GM23338 (cell line): ENCODE measurements around the gene MAVS. TPM values are rescaled to one million over a fixed set of nuclear protein-coding genes. Genes with fewer than 3 reads are reported as not detected.

ENCODE experiments used
- ATAC-seq: fragments of 200-7000 bp; cut with Tn5 transposase; 3 replicates; pipeline ENCODE4 v1.9.1; 2020
- DNase-seq: peaks from one replicate; pipeline ENCODE4 v3.0.0-alpha.2; 2015; ENCODE audit warnings: low spot score
- H2AFZ ChIP-seq: fragments of 200-600 bp; sonication (generic); 2 replicates; pipeline ENCODE4 v1.8.0; 2016; ENCODE audit warnings: antibody characterized with exemption, mild to moderate bottlenecking, moderate library complexity
- H3F3A ChIP-seq: fragments of 200-600 bp; sonication (generic); replicated peaks from 2 replicates; pipeline ENCODE4 v1.8.0; 2017; ENCODE audit warnings: antibody characterized with exemption, mixed run types, low read depth
- H3K27ac ChIP-seq: fragments of 200-600 bp; sonication (generic); 2 replicates; pipeline ENCODE4 v1.6.1; 2016; ENCODE audit warnings: low read depth
- H3K27me3 ChIP-seq: fragments of 200-600 bp; sonication (generic); 2 replicates; pipeline ENCODE4 v1.8.0; 2016; ENCODE audit warnings: mild to moderate bottlenecking, mixed run types, moderate library complexity; ENCODE audit not compliant: insufficient read depth
- H3K36me3 ChIP-seq: fragments of 200-600 bp; sonication (generic); 2 replicates; pipeline ENCODE4 v1.8.0; 2016; ENCODE audit warnings: mild to moderate bottlenecking; ENCODE audit not compliant: insufficient read depth
- H3K4me1 ChIP-seq: fragments of 200-600 bp; sonication (generic); 2 replicates; pipeline ENCODE4 v1.8.0; 2016; ENCODE audit warnings: mild to moderate bottlenecking, moderate library complexity; ENCODE audit not compliant: insufficient read depth
- H3K4me2 ChIP-seq: fragments of 200-600 bp; sonication (generic); 2 replicates; pipeline ENCODE4 v1.7.1; 2017; ENCODE audit warnings: mixed run types
- H3K4me3 ChIP-seq: fragments of 200-600 bp; sonication (generic); 2 replicates; pipeline ENCODE4 v1.6.1; 2016; ENCODE audit warnings: mixed run types
- H3K79me2 ChIP-seq: fragments of 200-600 bp; sonication (generic); replicated peaks from 2 replicates; pipeline ENCODE4 v1.8.0; 2017; ENCODE audit warnings: mild to moderate bottlenecking; ENCODE audit not compliant: insufficient read depth
- H3K9me2 ChIP-seq: fragments of 200-600 bp; sonication (generic); 2 replicates; pipeline ENCODE4 v1.8.0; 2017; ENCODE audit not compliant: insufficient read depth
- H4K20me1 ChIP-seq: fragments of 200-600 bp; sonication (generic); replicated peaks from 2 replicates; pipeline ENCODE4 v1.8.0; 2017; ENCODE audit warnings: mild to moderate bottlenecking; ENCODE audit not compliant: insufficient read depth
- H3K27ac Mint-ChIP-seq: 2 replicates; pipeline ENCODE4 v1.8.0; 2020; ENCODE audit warnings: inconsistent platforms, mild to moderate bottlenecking, moderate library complexity, mixed read lengths
- H3K27me3 Mint-ChIP-seq: 3 replicates; pipeline ENCODE4 v1.8.0; 2022; ENCODE audit warnings: low read depth, mild to moderate bottlenecking, moderate library complexity, mixed read lengths, inconsistent platforms; ENCODE audit not compliant: insufficient read depth, poor library complexity
- H3K36me3 Mint-ChIP-seq: 3 replicates; pipeline ENCODE4 v1.8.0; 2021; ENCODE audit warnings: low read depth, mild to moderate bottlenecking, inconsistent platforms, moderate library complexity, mixed read lengths
- H3K4me1 Mint-ChIP-seq: 3 replicates; pipeline ENCODE4 v1.8.0; 2020; ENCODE audit warnings: mild to moderate bottlenecking, inconsistent platforms, mixed read lengths
- H3K4me3 Mint-ChIP-seq: 3 replicates; pipeline ENCODE4 v1.8.0; 2021; ENCODE audit warnings: moderate library complexity, mild to moderate bottlenecking, inconsistent platforms, mixed read lengths
- H3K9me3 Mint-ChIP-seq: 3 replicates; pipeline ENCODE4 v1.8.0; 2020; ENCODE audit warnings: moderate library complexity, mild to moderate bottlenecking, inconsistent platforms, mixed read lengths
- CREB1 ChIP-seq: fragments of 250-450 bp; sonication (Bioruptor Pico); IDR thresholded peaks from 2 replicates; pipeline ENCODE4 v1.5.0; 2020; ENCODE audit warnings: low read depth, mild to moderate bottlenecking, moderate library complexity
- EZH2 ChIP-seq: fragments of 200-600 bp; sonication (generic); IDR thresholded peaks from one replicate; pipeline ENCODE4 v1.8.0; 2017; ENCODE audit warnings: antibody characterized with exemption, mild to moderate bottlenecking, low read depth; ENCODE audit not compliant: unreplicated experiment
- EZH2phosphoT487 ChIP-seq: fragments of 200-600 bp; sonication (generic); IDR thresholded peaks from one replicate; pipeline ENCODE4 v1.8.1; 2018; ENCODE audit warnings: antibody characterized with exemption; ENCODE audit not compliant: unreplicated experiment
- JUNB ChIP-seq: IDR thresholded peaks from one replicate; pipeline ENCODE4 v1.6.1; 2016; ENCODE audit warnings: antibody characterized with exemption; ENCODE audit not compliant: unreplicated experiment
- NANOG ChIP-seq: IDR thresholded peaks from 2 replicates; pipeline ENCODE4 v1.6.1; 2016; ENCODE audit warnings: antibody characterized with exemption, borderline replicate concordance
- POLR2AphosphoS5 ChIP-seq: IDR thresholded peaks from 2 replicates; pipeline ENCODE4 v1.6.1; 2016; ENCODE audit warnings: antibody characterized with exemption, low read depth
- STAT1 ChIP-seq: IDR thresholded peaks from one replicate; pipeline ENCODE4 v1.6.1; 2016; ENCODE audit warnings: antibody characterized with exemption; ENCODE audit not compliant: unreplicated experiment
- ZNF114 ChIP-seq: fragments of 250-450 bp; sonication (Bioruptor Pico); IDR thresholded peaks from 2 replicates; pipeline ENCODE4 v1.5.0; 2020; ENCODE audit warnings: mild to moderate bottlenecking, moderate library complexity
- ZNF331 ChIP-seq: fragments of 250-450 bp; sonication (Bioruptor Pico); IDR thresholded peaks from 2 replicates; pipeline ENCODE4 v1.5.0; 2020; ENCODE audit warnings: low read depth, mild to moderate bottlenecking, moderate library complexity
- polyA plus RNA-seq: library from polyadenylated mRNA; unstranded; fragments of >200 nt; fragmentation: Nextera tagmentation; extraction: Ambion mirVana; gene quantifications from 2 replicates; pipeline ENCODE4 v1.2.1, GENCODE V29; 2016
- total RNA-seq: library from RNA; depleted of rRNA; stranded (reverse); fragments of >200 nt; shearing (Covaris generic); gene quantifications from 2 replicates; pipeline ENCODE4 v1.2.3, GENCODE V29; 2014
- TF ChIP-seq, protein P1 (sequence below): IDR thresholded peaks from one replicate; pipeline ENCODE4 v1.6.1; 2018; ENCODE audit warnings: antibody characterized with exemption; ENCODE audit not compliant: unreplicated experiment
- TF ChIP-seq, protein P2 (sequence below): IDR thresholded peaks from 2 replicates; pipeline ENCODE4 v1.6.1; 2016; ENCODE audit warnings: antibody characterized with exemption
- TF ChIP-seq, protein P3 (sequence below), 2 experiments: fragments of 200-600 bp in 1 of 2; sonication (generic) in 1 of 2; conservative IDR thresholded peaks; 2 replicates each; pipeline versions ENCODE4 v1.5.1 to v1.6.1; 2016 to 2017; ENCODE audit warnings: antibody characterized with exemption in 2 of 2, low read depth in 2 of 2, mild to moderate bottlenecking in 2 of 2, moderate library complexity in 1 of 2
- TF ChIP-seq, protein P4 (sequence below): fragments of 250-450 bp; sonication (Bioruptor Pico); IDR thresholded peaks from 2 replicates; pipeline ENCODE4 v1.5.0; 2020; ENCODE audit warnings: mild to moderate bottlenecking, moderate library complexity

MAVS gene
- total and polyA plus RNA-seq, 2 experiments from 2014 or later, result 5.2 to 21.8 TPM

DNA sequence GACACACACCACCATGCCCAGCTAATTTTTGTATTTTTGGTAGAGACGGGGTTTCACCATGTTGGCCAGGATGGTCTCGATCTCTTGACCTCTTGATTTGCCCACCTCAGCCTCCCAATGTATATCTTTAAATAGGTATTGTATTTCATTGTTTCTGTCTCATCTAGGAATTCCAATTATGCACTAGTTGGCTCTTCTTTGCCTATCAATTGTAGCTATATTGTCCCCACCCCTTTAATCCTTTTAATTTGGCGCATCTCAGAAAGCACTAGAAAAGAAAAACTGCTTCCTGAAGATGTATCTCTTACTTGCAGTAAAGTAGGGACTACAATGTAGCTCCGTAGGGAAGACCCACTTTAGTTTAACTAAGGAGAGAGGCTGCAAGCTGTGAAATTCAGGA, 10.5 kb upstream of the MAVS start:
- Histone ChIP-seq H3K4me1 (peaks cover 4% of the 10 kb centered on the region; the same call in 1 of the 2 replicates), H3K9me2 (no peaks in the 10 kb centered on the region), H4K20me1 (no peaks in the 10 kb centered on the region), H3K27me3 (no peaks in the 10 kb centered on the region), H2AFZ (no peak overlapping the region), H3K4me3 (no peak overlapping the region), H3K79me2 (no peaks in the 10 kb centered on the region), H3K4me2 (no peak overlapping the region), H3K27ac (no peak overlapping the region), H3F3A (no peaks in the 10 kb centered on the region), H3K36me3 (no peaks in the 10 kb centered on the region)
- H3K4me1 Mint-ChIP-seq, result peaks cover 6% of the 10 kb centered on the region
- H3K27me3 Mint-ChIP-seq, result peaks cover 2% of the 10 kb centered on the region
- no peak overlapping the region; the same call in 1 of the 2 replicates for H3K27ac Mint-ChIP-seq
- H3K9me3 Mint-ChIP-seq, result no peaks in the 10 kb centered on the region; the same call in 2 of the 3 replicates
- TF ChIP-seq ZNF114 (CRISPR knock-in tag), result no peak
- TF ChIP-seq NANOG, result no peak
- TF ChIP-seq POLR2AphosphoS5, result no peak
- TF ChIP-seq ZNF331 (CRISPR knock-in tag), result no peak
- TF ChIP-seq EZH2, result no peak
- TF ChIP-seq, protein P1, sequence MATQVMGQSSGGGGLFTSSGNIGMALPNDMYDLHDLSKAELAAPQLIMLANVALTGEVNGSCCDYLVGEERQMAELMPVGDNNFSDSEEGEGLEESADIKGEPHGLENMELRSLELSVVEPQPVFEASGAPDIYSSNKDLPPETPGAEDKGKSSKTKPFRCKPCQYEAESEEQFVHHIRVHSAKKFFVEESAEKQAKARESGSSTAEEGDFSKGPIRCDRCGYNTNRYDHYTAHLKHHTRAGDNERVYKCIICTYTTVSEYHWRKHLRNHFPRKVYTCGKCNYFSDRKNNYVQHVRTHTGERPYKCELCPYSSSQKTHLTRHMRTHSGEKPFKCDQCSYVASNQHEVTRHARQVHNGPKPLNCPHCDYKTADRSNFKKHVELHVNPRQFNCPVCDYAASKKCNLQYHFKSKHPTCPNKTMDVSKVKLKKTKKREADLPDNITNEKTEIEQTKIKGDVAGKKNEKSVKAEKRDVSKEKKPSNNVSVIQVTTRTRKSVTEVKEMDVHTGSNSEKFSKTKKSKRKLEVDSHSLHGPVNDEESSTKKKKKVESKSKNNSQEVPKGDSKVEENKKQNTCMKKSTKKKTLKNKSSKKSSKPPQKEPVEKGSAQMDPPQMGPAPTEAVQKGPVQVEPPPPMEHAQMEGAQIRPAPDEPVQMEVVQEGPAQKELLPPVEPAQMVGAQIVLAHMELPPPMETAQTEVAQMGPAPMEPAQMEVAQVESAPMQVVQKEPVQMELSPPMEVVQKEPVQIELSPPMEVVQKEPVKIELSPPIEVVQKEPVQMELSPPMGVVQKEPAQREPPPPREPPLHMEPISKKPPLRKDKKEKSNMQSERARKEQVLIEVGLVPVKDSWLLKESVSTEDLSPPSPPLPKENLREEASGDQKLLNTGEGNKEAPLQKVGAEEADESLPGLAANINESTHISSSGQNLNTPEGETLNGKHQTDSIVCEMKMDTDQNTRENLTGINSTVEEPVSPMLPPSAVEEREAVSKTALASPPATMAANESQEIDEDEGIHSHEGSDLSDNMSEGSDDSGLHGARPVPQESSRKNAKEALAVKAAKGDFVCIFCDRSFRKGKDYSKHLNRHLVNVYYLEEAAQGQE, result no peak
- TF ChIP-seq STAT1, result no peak
- TF ChIP-seq EZH2phosphoT487, result no peak
- TF ChIP-seq, protein P2, sequence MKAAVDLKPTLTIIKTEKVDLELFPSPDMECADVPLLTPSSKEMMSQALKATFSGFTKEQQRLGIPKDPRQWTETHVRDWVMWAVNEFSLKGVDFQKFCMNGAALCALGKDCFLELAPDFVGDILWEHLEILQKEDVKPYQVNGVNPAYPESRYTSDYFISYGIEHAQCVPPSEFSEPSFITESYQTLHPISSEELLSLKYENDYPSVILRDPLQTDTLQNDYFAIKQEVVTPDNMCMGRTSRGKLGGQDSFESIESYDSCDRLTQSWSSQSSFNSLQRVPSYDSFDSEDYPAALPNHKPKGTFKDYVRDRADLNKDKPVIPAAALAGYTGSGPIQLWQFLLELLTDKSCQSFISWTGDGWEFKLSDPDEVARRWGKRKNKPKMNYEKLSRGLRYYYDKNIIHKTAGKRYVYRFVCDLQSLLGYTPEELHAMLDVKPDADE, result no peak
- TF ChIP-seq, protein P3, sequence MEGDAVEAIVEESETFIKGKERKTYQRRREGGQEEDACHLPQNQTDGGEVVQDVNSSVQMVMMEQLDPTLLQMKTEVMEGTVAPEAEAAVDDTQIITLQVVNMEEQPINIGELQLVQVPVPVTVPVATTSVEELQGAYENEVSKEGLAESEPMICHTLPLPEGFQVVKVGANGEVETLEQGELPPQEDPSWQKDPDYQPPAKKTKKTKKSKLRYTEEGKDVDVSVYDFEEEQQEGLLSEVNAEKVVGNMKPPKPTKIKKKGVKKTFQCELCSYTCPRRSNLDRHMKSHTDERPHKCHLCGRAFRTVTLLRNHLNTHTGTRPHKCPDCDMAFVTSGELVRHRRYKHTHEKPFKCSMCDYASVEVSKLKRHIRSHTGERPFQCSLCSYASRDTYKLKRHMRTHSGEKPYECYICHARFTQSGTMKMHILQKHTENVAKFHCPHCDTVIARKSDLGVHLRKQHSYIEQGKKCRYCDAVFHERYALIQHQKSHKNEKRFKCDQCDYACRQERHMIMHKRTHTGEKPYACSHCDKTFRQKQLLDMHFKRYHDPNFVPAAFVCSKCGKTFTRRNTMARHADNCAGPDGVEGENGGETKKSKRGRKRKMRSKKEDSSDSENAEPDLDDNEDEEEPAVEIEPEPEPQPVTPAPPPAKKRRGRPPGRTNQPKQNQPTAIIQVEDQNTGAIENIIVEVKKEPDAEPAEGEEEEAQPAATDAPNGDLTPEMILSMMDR (conservative IDR thresholded peaks at IDR 0.05; ENCODE audit: low read depth in 2 of 2), result no peak
- no peak for TF ChIP-seq JUNB
- no peak for TF ChIP-seq CREB1 (CRISPR knock-in tag)
- TF ChIP-seq, protein P4, sequence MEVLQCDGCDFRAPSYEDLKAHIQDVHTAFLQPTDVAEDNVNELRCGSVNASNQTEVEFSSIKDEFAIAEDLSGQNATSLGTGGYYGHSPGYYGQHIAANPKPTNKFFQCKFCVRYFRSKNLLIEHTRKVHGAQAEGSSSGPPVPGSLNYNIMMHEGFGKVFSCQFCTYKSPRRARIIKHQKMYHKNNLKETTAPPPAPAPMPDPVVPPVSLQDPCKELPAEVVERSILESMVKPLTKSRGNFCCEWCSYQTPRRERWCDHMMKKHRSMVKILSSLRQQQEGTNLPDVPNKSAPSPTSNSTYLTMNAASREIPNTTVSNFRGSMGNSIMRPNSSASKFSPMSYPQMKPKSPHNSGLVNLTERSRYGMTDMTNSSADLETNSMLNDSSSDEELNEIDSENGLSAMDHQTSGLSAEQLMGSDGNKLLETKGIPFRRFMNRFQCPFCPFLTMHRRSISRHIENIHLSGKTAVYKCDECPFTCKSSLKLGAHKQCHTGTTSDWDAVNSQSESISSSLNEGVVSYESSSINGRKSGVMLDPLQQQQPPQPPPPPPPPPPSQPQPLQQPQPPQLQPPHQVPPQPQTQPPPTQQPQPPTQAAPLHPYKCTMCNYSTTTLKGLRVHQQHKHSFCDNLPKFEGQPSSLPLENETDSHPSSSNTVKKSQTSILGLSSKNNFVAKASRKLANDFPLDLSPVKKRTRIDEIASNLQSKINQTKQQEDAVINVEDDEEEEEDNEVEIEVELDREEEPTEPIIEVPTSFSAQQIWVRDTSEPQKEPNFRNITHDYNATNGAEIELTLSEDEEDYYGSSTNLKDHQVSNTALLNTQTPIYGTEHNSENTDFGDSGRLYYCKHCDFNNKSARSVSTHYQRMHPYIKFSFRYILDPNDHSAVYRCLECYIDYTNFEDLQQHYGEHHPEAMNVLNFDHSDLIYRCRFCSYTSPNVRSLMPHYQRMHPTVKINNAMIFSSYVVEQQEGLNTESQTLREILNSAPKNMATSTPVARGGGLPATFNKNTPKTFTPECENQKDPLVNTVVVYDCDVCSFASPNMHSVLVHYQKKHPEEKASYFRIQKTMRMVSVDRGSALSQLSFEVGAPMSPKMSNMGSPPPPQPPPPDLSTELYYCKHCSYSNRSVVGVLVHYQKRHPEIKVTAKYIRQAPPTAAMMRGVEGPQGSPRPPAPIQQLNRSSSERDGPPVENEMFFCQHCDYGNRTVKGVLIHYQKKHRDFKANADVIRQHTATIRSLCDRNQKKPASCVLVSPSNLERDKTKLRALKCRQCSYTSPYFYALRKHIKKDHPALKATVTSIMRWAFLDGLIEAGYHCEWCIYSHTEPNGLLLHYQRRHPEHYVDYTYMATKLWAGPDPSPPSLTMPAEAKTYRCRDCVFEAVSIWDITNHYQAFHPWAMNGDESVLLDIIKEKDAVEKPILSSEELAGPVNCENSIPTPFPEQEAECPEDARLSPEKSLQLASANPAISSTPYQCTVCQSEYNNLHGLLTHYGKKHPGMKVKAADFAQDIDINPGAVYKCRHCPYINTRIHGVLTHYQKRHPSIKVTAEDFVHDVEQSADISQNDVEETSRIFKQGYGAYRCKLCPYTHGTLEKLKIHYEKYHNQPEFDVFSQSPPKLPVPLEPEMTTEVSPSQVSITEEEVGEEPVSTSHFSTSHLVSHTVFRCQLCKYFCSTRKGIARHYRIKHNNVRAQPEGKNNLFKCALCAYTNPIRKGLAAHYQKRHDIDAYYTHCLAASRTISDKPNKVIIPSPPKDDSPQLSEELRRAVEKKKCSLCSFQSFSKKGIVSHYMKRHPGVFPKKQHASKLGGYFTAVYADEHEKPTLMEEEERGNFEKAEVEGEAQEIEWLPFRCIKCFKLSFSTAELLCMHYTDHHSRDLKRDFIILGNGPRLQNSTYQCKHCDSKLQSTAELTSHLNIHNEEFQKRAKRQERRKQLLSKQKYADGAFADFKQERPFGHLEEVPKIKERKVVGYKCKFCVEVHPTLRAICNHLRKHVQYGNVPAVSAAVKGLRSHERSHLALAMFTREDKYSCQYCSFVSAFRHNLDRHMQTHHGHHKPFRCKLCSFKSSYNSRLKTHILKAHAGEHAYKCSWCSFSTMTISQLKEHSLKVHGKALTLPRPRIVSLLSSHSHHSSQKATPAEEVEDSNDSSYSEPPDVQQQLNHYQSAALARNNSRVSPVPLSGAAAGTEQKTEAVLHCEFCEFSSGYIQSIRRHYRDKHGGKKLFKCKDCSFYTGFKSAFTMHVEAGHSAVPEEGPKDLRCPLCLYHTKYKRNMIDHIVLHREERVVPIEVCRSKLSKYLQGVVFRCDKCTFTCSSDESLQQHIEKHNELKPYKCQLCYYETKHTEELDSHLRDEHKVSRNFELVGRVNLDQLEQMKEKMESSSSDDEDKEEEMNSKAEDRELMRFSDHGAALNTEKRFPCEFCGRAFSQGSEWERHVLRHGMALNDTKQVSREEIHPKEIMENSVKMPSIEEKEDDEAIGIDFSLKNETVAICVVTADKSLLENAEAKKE (CRISPR knock-in tag), result no peak
- no peak for DNase-seq
- no peak for ATAC-seq
- H3K4me3 Mint-ChIP-seq, result no peak overlapping the region
- no peaks in the 10 kb centered on the region for H3K36me3 Mint-ChIP-seq
